Measurements from ENCODE around the gene PLEK2.

The PLEK2 gene

GRCh38 chr14:67392123-67392522 is 19.8 kb downstream of the PLEK2 start:
- no peak for DNase-seq (ENCODE audit: low read depth in 1 of 2, low spot score in 1 of 2)
- TF ChIP-seq, protein P1, sequence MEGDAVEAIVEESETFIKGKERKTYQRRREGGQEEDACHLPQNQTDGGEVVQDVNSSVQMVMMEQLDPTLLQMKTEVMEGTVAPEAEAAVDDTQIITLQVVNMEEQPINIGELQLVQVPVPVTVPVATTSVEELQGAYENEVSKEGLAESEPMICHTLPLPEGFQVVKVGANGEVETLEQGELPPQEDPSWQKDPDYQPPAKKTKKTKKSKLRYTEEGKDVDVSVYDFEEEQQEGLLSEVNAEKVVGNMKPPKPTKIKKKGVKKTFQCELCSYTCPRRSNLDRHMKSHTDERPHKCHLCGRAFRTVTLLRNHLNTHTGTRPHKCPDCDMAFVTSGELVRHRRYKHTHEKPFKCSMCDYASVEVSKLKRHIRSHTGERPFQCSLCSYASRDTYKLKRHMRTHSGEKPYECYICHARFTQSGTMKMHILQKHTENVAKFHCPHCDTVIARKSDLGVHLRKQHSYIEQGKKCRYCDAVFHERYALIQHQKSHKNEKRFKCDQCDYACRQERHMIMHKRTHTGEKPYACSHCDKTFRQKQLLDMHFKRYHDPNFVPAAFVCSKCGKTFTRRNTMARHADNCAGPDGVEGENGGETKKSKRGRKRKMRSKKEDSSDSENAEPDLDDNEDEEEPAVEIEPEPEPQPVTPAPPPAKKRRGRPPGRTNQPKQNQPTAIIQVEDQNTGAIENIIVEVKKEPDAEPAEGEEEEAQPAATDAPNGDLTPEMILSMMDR (IDR thresholded peaks at IDR 0.05; ENCODE audit: insufficient read depth, low read length), result no peak
- TF ChIP-seq GABPA (IDR thresholded peaks at IDR 0.05; ENCODE audit: low read depth), result no peak
- TF ChIP-seq, protein P2, sequence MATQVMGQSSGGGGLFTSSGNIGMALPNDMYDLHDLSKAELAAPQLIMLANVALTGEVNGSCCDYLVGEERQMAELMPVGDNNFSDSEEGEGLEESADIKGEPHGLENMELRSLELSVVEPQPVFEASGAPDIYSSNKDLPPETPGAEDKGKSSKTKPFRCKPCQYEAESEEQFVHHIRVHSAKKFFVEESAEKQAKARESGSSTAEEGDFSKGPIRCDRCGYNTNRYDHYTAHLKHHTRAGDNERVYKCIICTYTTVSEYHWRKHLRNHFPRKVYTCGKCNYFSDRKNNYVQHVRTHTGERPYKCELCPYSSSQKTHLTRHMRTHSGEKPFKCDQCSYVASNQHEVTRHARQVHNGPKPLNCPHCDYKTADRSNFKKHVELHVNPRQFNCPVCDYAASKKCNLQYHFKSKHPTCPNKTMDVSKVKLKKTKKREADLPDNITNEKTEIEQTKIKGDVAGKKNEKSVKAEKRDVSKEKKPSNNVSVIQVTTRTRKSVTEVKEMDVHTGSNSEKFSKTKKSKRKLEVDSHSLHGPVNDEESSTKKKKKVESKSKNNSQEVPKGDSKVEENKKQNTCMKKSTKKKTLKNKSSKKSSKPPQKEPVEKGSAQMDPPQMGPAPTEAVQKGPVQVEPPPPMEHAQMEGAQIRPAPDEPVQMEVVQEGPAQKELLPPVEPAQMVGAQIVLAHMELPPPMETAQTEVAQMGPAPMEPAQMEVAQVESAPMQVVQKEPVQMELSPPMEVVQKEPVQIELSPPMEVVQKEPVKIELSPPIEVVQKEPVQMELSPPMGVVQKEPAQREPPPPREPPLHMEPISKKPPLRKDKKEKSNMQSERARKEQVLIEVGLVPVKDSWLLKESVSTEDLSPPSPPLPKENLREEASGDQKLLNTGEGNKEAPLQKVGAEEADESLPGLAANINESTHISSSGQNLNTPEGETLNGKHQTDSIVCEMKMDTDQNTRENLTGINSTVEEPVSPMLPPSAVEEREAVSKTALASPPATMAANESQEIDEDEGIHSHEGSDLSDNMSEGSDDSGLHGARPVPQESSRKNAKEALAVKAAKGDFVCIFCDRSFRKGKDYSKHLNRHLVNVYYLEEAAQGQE (IDR thresholded peaks at IDR 0.05; ENCODE audit: insufficient replicate concordance, low read depth), result no peak
- no peak for TF ChIP-seq POLR2AphosphoS5 (IDR thresholded peaks at IDR 0.05; ENCODE audit: low read depth)
- TF ChIP-seq SPI1 (IDR thresholded peaks at IDR 0.05; ENCODE audit: borderline replicate concordance, low read depth), result no peak
- Histone ChIP-seq H3K4me3 (replicated peaks; ENCODE audit: insufficient read depth, low read length) (no peak overlapping the region), H3K27me3 (ENCODE audit: insufficient read depth, poor library complexity, severe bottlenecking) (no peaks in the 10 kb centered on the region), H3K27ac (replicated peaks) (no peak overlapping the region)

DNA sequence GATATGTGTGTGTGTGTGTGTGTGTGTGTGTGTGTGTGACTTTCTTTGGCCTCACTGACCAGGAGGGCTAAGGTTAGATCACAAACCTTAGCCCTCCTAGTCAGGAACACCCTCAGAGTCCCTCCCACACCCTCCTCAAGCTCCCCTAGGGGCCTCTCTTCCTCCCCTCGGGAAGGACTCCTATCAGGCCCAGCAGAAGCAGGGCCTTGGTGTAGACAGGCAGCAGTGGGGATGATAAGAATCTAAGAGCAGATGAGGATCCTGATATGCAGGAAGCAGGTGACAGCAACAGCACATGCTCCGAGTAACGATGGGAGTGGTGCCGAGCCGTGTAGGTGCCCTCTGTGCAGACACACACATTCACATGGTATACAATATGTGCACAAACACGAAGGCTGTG is 20.7 kb downstream of the PLEK2 start:
- Histone ChIP-seq H3K27ac (replicated peaks) (no peak overlapping the region), H3K4me3 (replicated peaks; ENCODE audit: insufficient read depth, low read length) (no peak overlapping the region), H3K27me3 (ENCODE audit: insufficient read depth, poor library complexity, severe bottlenecking) (no peaks in the 10 kb centered on the region)
- no peak for DNase-seq (ENCODE audit: low read depth in 1 of 2, low spot score in 1 of 2)
- TF ChIP-seq, protein P2 (IDR thresholded peaks at IDR 0.05; ENCODE audit: insufficient replicate concordance, low read depth), result no peak
- TF ChIP-seq SPI1 (IDR thresholded peaks at IDR 0.05; ENCODE audit: borderline replicate concordance, low read depth), result no peak
- TF ChIP-seq POLR2AphosphoS5 (IDR thresholded peaks at IDR 0.05; ENCODE audit: low read depth), result no peak
- TF ChIP-seq, protein P1 (IDR thresholded peaks at IDR 0.05; ENCODE audit: insufficient read depth, low read length), result no peak
- no peak for TF ChIP-seq GABPA (IDR thresholded peaks at IDR 0.05; ENCODE audit: low read depth)

GRCh38 chr14:67389811-67390534 is 22.0 kb downstream of the PLEK2 start:
- DNase-seq (ENCODE audit: low read depth in 1 of 2, low spot score in 1 of 2), result no peak
- H3K4me3 ChIP-seq (replicated peaks; ENCODE audit: insufficient read depth, low read length), result no peak overlapping the region
- H3K27ac ChIP-seq (replicated peaks), result no peak overlapping the region
- TF ChIP-seq, protein P2 (IDR thresholded peaks at IDR 0.05; ENCODE audit: insufficient replicate concordance, low read depth), result no peak
- no peak for TF ChIP-seq POLR2AphosphoS5 (IDR thresholded peaks at IDR 0.05; ENCODE audit: low read depth)
- no peak for TF ChIP-seq SPI1 (IDR thresholded peaks at IDR 0.05; ENCODE audit: borderline replicate concordance, low read depth)
- no peak for TF ChIP-seq GABPA (IDR thresholded peaks at IDR 0.05; ENCODE audit: low read depth)
- TF ChIP-seq, protein P1 (IDR thresholded peaks at IDR 0.05; ENCODE audit: insufficient read depth, low read length), result no peak
- H3K27me3 ChIP-seq (ENCODE audit: insufficient read depth, poor library complexity, severe bottlenecking), result no peaks in the 10 kb centered on the region
